ENCODE measurements around the gene DDX41. TPM values are rescaled to one million over a fixed set of nuclear protein-coding genes. Genes with fewer than 3 reads are reported as not detected.

The DDX41 gene
- total RNA-seq, 1 donor from 2014 or later = 250 TPM

- DNase-seq (ENCODE audit: low read depth) (no peak), FAIRE-seq (no peak)
- Histone ChIP-seq H3K27me3 (ENCODE audit: control insufficient read depth, insufficient read depth, low read length) (no peaks in the 10 kb centered on the region), H3K36me3 (ENCODE audit: control insufficient read depth, insufficient read depth, low read length) (peaks cover 37% of the 10 kb centered on the region), H3K4me3 (ENCODE audit: low read depth, low read length) (no peak overlapping the region)
- no peak for TF ChIP-seq CTCF (IDR thresholded peaks at IDR 0.05; ENCODE audit: insufficient read depth, low read length, severe bottlenecking)
These were observed 49.3 kb downstream of the DDX41 start for GRCh38 chr5:177467436-177467835.

- no peak overlapping the region for H3K4me3 ChIP-seq (ENCODE audit: low read depth, low read length)
- no peak for TF ChIP-seq CTCF (IDR thresholded peaks at IDR 0.05; ENCODE audit: insufficient read depth, low read length, severe bottlenecking)
- FAIRE-seq (no peak), DNase-seq (ENCODE audit: low read depth) (no peak)
- no peaks in the 10 kb centered on the region for H3K27me3 ChIP-seq (ENCODE audit: control insufficient read depth, insufficient read depth, low read length)
- H3K36me3 ChIP-seq (ENCODE audit: control insufficient read depth, insufficient read depth, low read length) = peaks cover 36% of the 10 kb centered on the region
These were observed 49.9 kb downstream of the DDX41 start for GRCh38 chr5:177466861-177467260.

- H3K36me3 ChIP-seq (ENCODE audit: control insufficient read depth, insufficient read depth, low read length) = peaks cover 34% of the 10 kb centered on the region
- no peak for TF ChIP-seq CTCF (IDR thresholded peaks at IDR 0.05; ENCODE audit: insufficient read depth, low read length, severe bottlenecking)
- FAIRE-seq = no peak
These were observed 51.7 kb downstream of the DDX41 start for GRCh38 chr5:177465044-177465443.

GRCh38 chr5:177462021-177462670 lies 54.6 kb downstream of the DDX41 start:
- no peak for FAIRE-seq
- no peak overlapping the region for H3K4me3 ChIP-seq (ENCODE audit: low read depth, low read length)
- DNase-seq (ENCODE audit: low read depth) = no peak
- no peaks in the 10 kb centered on the region for H3K27me3 ChIP-seq (ENCODE audit: control insufficient read depth, insufficient read depth, low read length)
- H3K36me3 ChIP-seq (ENCODE audit: control insufficient read depth, insufficient read depth, low read length) = peaks cover 31% of the 10 kb centered on the region
- TF ChIP-seq CTCF (IDR thresholded peaks at IDR 0.05; ENCODE audit: insufficient read depth, low read length, severe bottlenecking) = no peak

More at GRCh38 chr5:177465044-177465443, 51.7 kb downstream of the DDX41 start:
- Histone ChIP-seq H3K4me3 (ENCODE audit: low read depth, low read length) (no peak overlapping the region), H3K27me3 (ENCODE audit: control insufficient read depth, insufficient read depth, low read length) (no peaks in the 10 kb centered on the region)
- DNase-seq (ENCODE audit: low read depth) = no peak

Other genes with a start within 250 kb of the DDX41 start
- 16.6 and 26.1 TPM in 2 replicates for gene RAB24, start 213.2 kb downstream of the DDX41 start, total RNA-seq
- gene PRELID1, start 213.2 kb downstream of the DDX41 start, total RNA-seq = 139 and 161 TPM in 2 replicates
- 0.53 and 1.5 TPM in 2 replicates for gene MXD3, start 205.1 kb downstream of the DDX41 start, total RNA-seq
- gene LMAN2, start 165.3 kb downstream of the DDX41 start, total RNA-seq = 362 and 444 TPM in 2 replicates
- gene RGS14, start 159.0 kb downstream of the DDX41 start, total RNA-seq = 6.8 and 8.4 TPM in 2 replicates
- gene SLC34A1, start 132.5 kb downstream of the DDX41 start, total RNA-seq = not detected in 2 replicates
- not detected in 2 replicates for gene PFN3, start 116.3 kb downstream of the DDX41 start, total RNA-seq
- gene F12, start 107.4 kb downstream of the DDX41 start, total RNA-seq = 5.0 and 7.9 TPM in 2 replicates
- gene GRK6, start 90.3 kb downstream of the DDX41 start, total RNA-seq = 22.9 and 41.1 TPM in 2 replicates
- 3.1 and 5.0 TPM in 2 replicates for gene PRR7, start 70.1 kb downstream of the DDX41 start, total RNA-seq
- gene DBN1, start 43.3 kb downstream of the DDX41 start, total RNA-seq = 58.7 and 71.7 TPM in 2 replicates
- gene PDLIM7, start 19.4 kb downstream of the DDX41 start, total RNA-seq = 19.5 and 26.2 TPM in 2 replicates
- gene DOK3, start 7.1 kb downstream of the DDX41 start, total RNA-seq = 0.53 and 1.4 TPM in 2 replicates
- gene FAM193B, start 37.6 kb upstream of the DDX41 start, total RNA-seq = 14.0 and 17.2 TPM in 2 replicates
- 184 and 203 TPM in 2 replicates for gene TMED9, start 75.2 kb upstream of the DDX41 start, total RNA-seq
- 35.8 and 36.9 TPM in 2 replicates for gene B4GALT7, start 83.2 kb upstream of the DDX41 start, total RNA-seq